GM13977 (cell line): ENCODE data around the gene ZBTB17.
"Not testable (repeated sequence)": the region's sequence is repeated elsewhere in the genome, so short reads cannot be mapped to it uniquely, and the experiment has no call there.

Source experiments
- DNase-seq: peaks from one replicate; pipeline ENCODE4 v3.0.0; 2012; ENCODE audit warnings: low spot score
- in situ Hi-C: fragments of 300-500 bp; cut with MboI; formaldehyde crosslinking; loops from one replicate; pipeline ENCODE4 v1.12.0; 2022; ENCODE audit warnings: low sequenced_read_pairs, low pct_unique_long_range_greater_than_20kb, mixed read lengths, inconsistent platforms; ENCODE audit not compliant: unreplicated experiment
- TF ChIP-seq, protein P1 (sequence below): IDR thresholded peaks from 2 replicates; pipeline ENCODE4 v1.5.1; 2012; ENCODE audit warnings: mild to moderate bottlenecking, control low read depth; ENCODE audit not compliant: insufficient read depth; ENCODE audit errors: extremely low read depth, missing control alignments

The ZBTB17 gene

DNA sequence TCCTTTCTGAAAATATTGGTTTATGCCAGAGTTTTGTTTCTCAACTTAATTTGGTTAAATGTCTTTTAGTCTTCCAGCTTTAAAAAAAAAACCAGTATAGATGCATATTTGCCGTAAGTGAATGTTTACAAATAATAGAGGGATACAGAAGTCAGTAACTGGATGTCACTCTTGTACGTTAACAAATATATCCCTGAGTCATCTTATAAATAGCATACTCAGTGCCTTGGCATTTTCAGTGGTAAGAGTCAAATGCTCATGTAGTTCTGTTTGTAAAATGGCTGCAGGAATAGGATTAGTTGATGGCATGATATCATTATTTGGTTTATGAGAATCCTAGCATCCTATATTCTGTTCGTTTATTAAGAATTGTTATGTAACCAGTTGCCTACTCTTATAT is 73.0 kb downstream of the ZBTB17 start:
- TF ChIP-seq, protein P1, sequence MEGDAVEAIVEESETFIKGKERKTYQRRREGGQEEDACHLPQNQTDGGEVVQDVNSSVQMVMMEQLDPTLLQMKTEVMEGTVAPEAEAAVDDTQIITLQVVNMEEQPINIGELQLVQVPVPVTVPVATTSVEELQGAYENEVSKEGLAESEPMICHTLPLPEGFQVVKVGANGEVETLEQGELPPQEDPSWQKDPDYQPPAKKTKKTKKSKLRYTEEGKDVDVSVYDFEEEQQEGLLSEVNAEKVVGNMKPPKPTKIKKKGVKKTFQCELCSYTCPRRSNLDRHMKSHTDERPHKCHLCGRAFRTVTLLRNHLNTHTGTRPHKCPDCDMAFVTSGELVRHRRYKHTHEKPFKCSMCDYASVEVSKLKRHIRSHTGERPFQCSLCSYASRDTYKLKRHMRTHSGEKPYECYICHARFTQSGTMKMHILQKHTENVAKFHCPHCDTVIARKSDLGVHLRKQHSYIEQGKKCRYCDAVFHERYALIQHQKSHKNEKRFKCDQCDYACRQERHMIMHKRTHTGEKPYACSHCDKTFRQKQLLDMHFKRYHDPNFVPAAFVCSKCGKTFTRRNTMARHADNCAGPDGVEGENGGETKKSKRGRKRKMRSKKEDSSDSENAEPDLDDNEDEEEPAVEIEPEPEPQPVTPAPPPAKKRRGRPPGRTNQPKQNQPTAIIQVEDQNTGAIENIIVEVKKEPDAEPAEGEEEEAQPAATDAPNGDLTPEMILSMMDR = no peak
- in situ Hi-C loops = no loop called here
- DNase-seq = no peak

DNA sequence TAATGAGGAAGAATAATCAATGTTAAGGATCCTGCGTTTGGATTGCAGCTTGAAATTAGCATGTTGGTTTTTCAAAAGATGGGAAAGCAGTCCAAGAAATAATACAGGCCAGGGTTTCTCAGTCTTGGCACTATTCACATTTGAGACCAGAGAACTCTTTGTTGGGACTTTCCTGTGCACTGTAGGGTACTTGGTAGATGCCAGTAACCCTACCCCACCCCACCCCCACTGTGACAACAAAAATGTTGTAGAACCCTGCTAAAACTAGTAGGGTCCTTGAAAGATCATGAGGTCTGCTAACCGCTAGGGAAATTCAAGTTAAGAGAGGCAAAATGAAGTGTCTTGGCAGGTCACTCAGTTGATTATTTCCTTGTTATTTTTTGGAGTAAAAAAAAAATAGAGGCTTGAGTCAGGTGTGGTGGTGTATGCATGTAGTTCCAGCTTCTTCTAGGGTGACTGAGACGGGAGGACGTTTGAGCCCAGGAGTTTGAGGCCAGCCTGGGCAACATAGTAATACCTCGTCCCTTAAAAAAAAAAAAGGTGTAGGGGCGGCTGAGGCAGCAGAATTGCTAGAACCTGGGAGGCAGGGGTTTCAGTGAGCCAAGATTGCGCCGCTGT is 75.1 kb downstream of the ZBTB17 start:
- no peak for DNase-seq
- TF ChIP-seq, protein P1 = no peak
- in situ Hi-C loops = no loop called here

- DNase-seq = no peak
- in situ Hi-C loops = no loop called here
- TF ChIP-seq, protein P1 = no peak
Measured at GRCh38 chr1:15899266-15899665, 76.6 kb downstream of the ZBTB17 start.

DNA sequence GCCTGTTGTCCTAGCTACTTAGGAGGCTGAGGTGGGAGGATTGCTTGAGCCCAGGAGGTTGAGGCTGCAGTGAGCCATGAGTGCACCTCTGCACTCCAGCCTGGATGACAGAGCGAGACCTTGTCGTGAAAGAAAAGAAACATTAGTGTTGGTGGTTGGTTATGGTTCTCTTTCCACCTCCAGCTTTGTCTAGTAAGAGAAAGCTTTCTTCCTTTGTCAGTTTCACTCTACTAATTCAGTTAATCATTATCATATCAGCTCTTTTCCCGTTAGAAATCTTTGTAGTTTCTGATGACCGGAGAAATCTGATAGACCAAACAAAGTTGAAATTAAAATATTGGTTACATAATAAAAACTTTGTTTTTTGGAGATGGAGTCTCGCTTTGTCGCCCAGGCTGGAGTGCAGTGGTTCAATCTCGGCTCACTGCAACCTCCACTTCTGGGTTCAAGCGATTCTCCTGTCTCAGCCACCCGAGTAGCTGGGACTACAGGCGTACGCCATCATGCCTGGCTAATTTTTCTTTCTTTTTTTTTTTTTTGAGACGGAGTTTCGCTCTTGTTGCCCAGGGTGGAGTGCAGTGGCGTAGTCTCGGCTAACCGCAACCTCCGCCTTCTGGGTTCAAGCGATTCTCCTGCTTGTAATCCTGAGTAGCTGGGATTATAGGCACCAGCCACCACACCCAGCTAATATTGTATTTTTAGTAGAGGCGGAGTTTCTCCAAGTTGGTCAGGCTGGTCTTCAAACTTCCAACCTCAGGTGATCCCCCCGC is 78.9 kb downstream of the ZBTB17 start:
- in situ Hi-C loops, DNase-seq: not testable (repeated sequence)

- DNase-seq = no peak
- in situ Hi-C loops = no loop called here
- TF ChIP-seq, protein P1 = no peak
Measured at GRCh38 chr1:15895233-15895632, 80.7 kb downstream of the ZBTB17 start.

DNA sequence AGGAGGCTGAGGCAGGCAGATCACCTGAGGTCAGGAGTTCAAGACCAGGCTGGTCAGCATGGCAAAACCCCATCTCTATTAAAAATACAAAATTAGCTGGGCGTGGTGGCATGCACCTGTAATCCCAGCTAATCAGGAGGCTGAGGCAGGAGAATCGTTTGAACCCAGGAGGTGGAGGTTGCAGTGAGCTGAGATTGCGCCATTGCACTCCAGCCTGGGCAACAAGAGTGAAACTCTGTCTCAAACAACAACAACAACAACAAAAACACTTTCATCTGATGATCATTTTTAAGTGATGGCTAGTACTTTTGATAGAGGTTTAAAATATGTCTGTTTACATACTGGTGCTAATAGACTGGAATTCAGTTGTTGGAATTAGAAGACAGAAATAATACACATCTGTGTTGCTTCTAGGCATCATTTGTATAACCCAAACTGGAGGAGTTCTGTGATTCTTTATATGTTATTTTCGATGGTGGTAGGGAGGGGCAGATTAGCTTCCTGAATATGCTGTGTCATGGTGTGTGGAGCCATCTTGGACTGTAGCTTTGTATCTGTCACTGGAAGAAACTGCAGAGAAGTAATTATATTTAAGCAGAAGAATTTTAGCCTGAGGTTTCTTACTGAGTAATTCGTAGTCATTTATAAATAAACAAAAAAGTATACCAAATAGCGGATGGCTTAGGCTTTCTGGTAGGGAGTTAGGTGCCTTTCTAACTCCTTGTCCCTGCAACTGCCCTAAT is 82.9 kb downstream of the ZBTB17 start:
- DNase-seq = not testable (repeated sequence)

More for the DNA sequence above, 82.9 kb downstream of the ZBTB17 start:
- in situ Hi-C loops = not testable (repeated sequence)
